Parathyroid adenoma (tissue), 2 donors: ENCODE data around the gene KY.

ENCODE experiments used
- H2AFZ ChIP-seq: fragments of 300-600 bp; sonication (generic); one replicate; pipeline ENCODE4 v1.7.0; 2017; ENCODE audit warnings: antibody characterized with exemption, mild to moderate bottlenecking
- H3K27ac ChIP-seq: fragments of 300-600 bp; sonication (generic); one replicate; pipeline ENCODE4 v1.7.0; 2017
- H3K27me3 ChIP-seq: fragments of 300-600 bp; sonication (generic); one replicate; pipeline ENCODE4 v1.7.0; 2017; ENCODE audit warnings: low read length; ENCODE audit not compliant: control insufficient read depth, insufficient read depth
- H3K36me3 ChIP-seq: fragments of 300-600 bp; sonication (generic); one replicate; pipeline ENCODE4 v1.7.0; 2017; ENCODE audit warnings: low read length; ENCODE audit not compliant: control insufficient read depth, insufficient read depth
- H3K4me1 ChIP-seq: fragments of 300-600 bp; sonication (generic); one replicate; pipeline ENCODE4 v1.7.0; 2017; ENCODE audit warnings: control low read depth
- H3K4me2 ChIP-seq: fragments of 300-600 bp; sonication (generic); one replicate; pipeline ENCODE4 v1.7.0; 2017; ENCODE audit warnings: low read length
- H3K4me3 ChIP-seq: fragments of 300-600 bp; sonication (generic); one replicate; pipeline ENCODE4 v1.7.0; 2017; ENCODE audit warnings: low read depth, low read length
- H3K79me2 ChIP-seq: fragments of 300-600 bp; sonication (generic); one replicate; pipeline ENCODE4 v1.7.0; 2017; ENCODE audit warnings: control low read depth
- H3K9ac ChIP-seq: fragments of 300-600 bp; sonication (generic); one replicate; pipeline ENCODE4 v1.7.0; 2017; ENCODE audit warnings: mild to moderate bottlenecking
- H3K9me3 ChIP-seq: fragments of 300-600 bp; sonication (generic); one replicate; pipeline ENCODE4 v1.7.0; 2017; ENCODE audit warnings: low read length; ENCODE audit not compliant: control insufficient read depth
- TF ChIP-seq, protein P1 (sequence below): fragments of 300-600 bp; sonication (generic); IDR thresholded peaks from one replicate; pipeline ENCODE4 v1.7.0; 2017; ENCODE audit warnings: antibody characterized with exemption, mild to moderate bottlenecking
- donor health status: primary hyperparathyroidism.

Gene KY

DNA sequence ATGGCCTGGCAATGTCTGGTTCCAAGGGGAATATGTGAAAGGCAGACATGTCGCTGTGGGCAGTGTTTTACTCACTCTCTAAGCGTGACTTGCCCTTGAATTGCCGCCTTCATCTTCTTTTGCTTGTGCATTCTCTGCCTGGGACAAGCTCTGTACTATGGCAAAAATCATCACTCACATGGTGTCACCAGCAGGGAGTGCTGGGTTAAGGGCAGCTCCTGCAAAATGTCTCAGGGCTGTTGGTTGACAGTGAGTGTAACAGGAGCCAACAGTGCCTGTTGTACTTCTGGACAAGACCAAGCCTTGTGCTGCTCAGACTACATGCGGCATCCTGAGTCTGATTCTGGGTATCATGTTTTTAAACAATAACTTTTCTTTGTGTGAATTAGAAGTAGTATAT lies 45.3 kb upstream of the KY start:
- H3K4me3 ChIP-seq, result no peak overlapping the region
- H3K27me3 ChIP-seq, result no peaks in the 10 kb centered on the region
- no peak overlapping the region for H3K4me2 ChIP-seq
- H3K4me1 ChIP-seq, result no peaks in the 10 kb centered on the region
- no peak overlapping the region for H3K27ac ChIP-seq
- TF ChIP-seq, protein P1, sequence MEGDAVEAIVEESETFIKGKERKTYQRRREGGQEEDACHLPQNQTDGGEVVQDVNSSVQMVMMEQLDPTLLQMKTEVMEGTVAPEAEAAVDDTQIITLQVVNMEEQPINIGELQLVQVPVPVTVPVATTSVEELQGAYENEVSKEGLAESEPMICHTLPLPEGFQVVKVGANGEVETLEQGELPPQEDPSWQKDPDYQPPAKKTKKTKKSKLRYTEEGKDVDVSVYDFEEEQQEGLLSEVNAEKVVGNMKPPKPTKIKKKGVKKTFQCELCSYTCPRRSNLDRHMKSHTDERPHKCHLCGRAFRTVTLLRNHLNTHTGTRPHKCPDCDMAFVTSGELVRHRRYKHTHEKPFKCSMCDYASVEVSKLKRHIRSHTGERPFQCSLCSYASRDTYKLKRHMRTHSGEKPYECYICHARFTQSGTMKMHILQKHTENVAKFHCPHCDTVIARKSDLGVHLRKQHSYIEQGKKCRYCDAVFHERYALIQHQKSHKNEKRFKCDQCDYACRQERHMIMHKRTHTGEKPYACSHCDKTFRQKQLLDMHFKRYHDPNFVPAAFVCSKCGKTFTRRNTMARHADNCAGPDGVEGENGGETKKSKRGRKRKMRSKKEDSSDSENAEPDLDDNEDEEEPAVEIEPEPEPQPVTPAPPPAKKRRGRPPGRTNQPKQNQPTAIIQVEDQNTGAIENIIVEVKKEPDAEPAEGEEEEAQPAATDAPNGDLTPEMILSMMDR, result no peak
- H3K79me2 ChIP-seq, result no peaks in the 10 kb centered on the region
- no peaks in the 10 kb centered on the region for H3K36me3 ChIP-seq
- H2AFZ ChIP-seq, result no peak overlapping the region
- no peak overlapping the region for H3K9ac ChIP-seq
- no peaks in the 10 kb centered on the region for H3K9me3 ChIP-seq

DNA sequence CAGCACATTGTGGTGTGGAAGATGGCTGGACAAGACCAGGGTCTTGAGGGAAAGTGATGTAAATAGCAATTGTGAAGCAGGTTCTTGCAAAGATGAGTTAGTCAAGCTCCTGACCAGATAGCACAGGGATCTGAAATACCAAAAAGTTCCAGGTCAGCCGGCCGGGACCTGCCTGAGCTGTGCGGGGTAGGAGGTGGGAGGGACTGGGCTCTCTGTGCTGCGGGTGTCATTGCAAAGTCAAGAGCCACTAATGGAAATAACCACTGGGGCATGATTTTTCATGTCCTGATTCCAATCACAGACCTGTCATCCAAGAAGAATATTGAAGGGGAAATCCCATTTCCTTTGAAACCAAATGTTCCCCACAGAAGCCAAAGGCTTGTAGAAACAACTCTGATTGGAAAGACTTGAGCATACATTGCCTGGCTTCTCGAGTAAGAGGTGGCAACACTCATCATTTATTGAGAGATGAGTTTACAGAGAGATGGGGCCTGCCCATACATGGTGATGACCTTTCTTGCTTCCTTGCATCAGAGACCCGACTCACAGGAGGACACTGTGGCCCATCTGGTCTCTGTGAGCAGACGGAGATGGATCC lies 44.2 kb upstream of the KY start:
- H3K27ac ChIP-seq, result no peak overlapping the region
- H3K79me2 ChIP-seq, result no peaks in the 10 kb centered on the region
- no peaks in the 10 kb centered on the region for H3K4me1 ChIP-seq
- H3K9ac ChIP-seq, result no peak overlapping the region
- TF ChIP-seq, protein P1, result no peak
- H3K27me3 ChIP-seq, result no peaks in the 10 kb centered on the region
- no peaks in the 10 kb centered on the region for H3K36me3 ChIP-seq
- H2AFZ ChIP-seq, result no peak overlapping the region
- H3K9me3 ChIP-seq, result no peaks in the 10 kb centered on the region
- H3K4me2 ChIP-seq, result no peak overlapping the region
- no peak overlapping the region for H3K4me3 ChIP-seq

DNA sequence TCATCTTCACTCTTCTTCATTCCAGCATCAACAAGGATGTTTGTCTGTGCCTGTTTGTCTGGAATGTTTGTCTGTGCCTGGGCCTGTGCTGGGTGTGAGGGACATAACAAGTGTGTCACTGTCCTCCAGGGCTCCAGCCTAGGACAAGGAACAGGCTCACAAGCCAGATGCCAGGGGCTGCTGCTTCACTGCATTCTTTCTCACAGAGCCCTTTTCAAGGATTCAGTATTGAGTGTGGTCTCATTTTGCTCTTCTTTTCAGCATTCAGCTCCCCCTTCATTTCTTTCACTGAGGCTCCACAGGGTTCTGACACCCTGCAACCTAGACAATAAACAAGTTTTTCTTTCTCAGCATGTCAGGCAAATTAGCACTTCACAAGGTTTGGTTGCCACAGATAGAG lies 43.6 kb upstream of the KY start:
- TF ChIP-seq, protein P1, result no peak
- Histone ChIP-seq H3K4me1 (no peaks in the 10 kb centered on the region), H3K4me3 (no peak overlapping the region)

DNA sequence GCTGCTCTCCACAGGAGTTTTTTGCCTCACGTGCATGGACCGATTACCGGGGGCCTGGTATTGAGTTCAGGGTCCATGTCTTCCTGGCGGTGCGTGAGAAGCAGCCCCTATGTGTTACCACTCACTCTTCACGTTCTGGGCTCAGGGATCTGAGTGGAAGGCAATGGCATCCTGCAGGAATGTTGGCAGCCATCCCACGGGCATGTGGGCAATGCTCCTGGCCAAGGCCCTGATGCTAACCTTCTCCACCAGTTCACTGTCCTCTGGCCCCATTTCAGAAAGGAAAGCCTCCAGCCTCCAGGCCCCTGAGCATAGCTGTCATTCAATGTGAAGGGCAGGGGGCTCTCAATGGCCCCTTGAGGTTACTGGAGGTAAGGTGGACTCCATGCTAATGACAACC lies 43.0 kb upstream of the KY start:
- H3K27ac ChIP-seq, result no peak overlapping the region

More for the DNA sequence above, 43.6 kb upstream of the KY start:
- H3K9ac ChIP-seq, result no peak overlapping the region
- H2AFZ ChIP-seq, result no peak overlapping the region
- H3K4me2 ChIP-seq, result no peak overlapping the region
- no peaks in the 10 kb centered on the region for H3K27me3 ChIP-seq
- H3K27ac ChIP-seq, result no peak overlapping the region
- no peaks in the 10 kb centered on the region for H3K36me3 ChIP-seq
- H3K79me2 ChIP-seq, result no peaks in the 10 kb centered on the region
- no peaks in the 10 kb centered on the region for H3K9me3 ChIP-seq

GRCh38 chr3:134693226-134693625 lies 42.4 kb upstream of the KY start:
- no peak overlapping the region for H3K4me3 ChIP-seq
- no peaks in the 10 kb centered on the region for H3K9me3 ChIP-seq
- H3K36me3 ChIP-seq, result no peaks in the 10 kb centered on the region
- no peaks in the 10 kb centered on the region for H3K27me3 ChIP-seq
- H3K4me1 ChIP-seq, result no peaks in the 10 kb centered on the region
- no peak overlapping the region for H2AFZ ChIP-seq
- H3K79me2 ChIP-seq, result no peaks in the 10 kb centered on the region
- no peak overlapping the region for H3K4me2 ChIP-seq
- no peak overlapping the region for H3K9ac ChIP-seq
- no peak overlapping the region for H3K27ac ChIP-seq
- TF ChIP-seq, protein P1, result no peak

More for the DNA sequence above, 43.0 kb upstream of the KY start:
- Histone ChIP-seq H3K4me2 (no peak overlapping the region), H3K4me3 (no peak overlapping the region), H3K36me3 (no peaks in the 10 kb centered on the region), H3K9me3 (no peaks in the 10 kb centered on the region), H2AFZ (no peak overlapping the region), H3K79me2 (no peaks in the 10 kb centered on the region), H3K27me3 (no peaks in the 10 kb centered on the region), H3K4me1 (no peaks in the 10 kb centered on the region), H3K9ac (no peak overlapping the region)
- TF ChIP-seq, protein P1, result no peak
